ENCODE results near the gene CNN1. TPM values are rescaled to one million over a fixed set of nuclear protein-coding genes. Genes with fewer than 3 reads are reported as not detected.
A peak's percentile ranks its signal among the peaks of the same experiment; 100 is the strongest.

Gene CNN1
- total and polyA plus RNA-seq, 9 of the 15 experiments (the other 6 are each of a cell fraction or from before 2014, with no cell fraction given) = 0.23 to 10.6 (median 5.2) TPM

DNA sequence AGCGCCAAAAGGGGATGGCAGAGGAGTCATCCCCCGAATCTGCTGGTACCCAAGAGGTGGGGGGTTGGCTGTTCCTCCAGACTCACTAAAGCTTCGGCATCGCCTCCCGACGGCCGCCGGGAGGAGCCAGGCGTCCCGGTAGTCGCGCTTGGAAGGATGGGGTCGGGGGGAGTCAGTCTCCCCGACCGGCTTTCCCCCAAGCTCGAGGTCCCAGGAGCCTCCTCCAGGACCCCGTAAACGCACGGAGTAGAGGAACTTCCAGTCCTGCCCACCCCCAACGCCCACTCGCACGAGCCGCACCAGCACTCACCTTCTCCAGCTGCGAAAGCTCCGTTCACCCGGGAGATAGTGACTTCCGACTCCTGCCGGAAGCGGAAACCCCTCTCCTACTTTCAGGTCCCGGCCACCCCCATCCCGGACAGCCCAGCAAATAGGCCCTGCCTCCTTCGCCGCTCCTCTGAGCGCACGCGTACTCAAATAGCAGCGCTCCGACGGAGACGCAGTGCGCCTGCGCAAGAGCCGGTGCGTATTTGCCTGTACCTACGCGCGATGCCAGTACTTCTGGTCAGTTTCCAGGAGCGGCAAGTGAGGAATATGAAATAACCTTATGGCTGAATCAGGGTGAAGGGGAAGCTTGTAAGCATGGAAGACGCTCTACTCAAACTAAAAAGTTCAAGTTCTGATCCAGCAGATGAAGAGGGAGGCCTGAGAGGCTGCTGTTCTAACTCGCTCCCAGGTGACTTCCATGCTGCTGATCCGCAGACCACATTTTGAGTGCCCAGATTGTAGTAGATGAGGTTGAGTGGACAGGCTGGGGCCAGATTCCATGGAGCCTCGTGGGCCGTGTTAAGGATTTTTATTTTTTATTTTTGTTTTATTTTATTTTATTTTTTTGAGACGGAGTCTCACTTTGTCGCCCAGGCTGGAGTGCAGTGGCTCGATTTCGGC is 20.5 kb downstream of the CNN1 start, which contains the start of gene ELOF1 (continued):
- TF ChIP-seq RNF219 (CRISPR knock-in tag; IDR thresholded peaks at IDR 0.05) (no peak), TAF9B (IDR thresholded peaks at IDR 0.05; ENCODE audit: partially characterized antibody) (peak; percentile 70), ELF2 (CRISPR knock-in tag; IDR thresholded peaks at IDR 0.05) (no peak), CBFB (CRISPR knock-in tag; IDR thresholded peaks at IDR 0.05) (no peak), ZBTB11 (CRISPR knock-in tag; IDR thresholded peaks at IDR 0.05) (peak in 2 of 3 experiments; percentile 33 to 89; a peak in 3 of 6 replicates), SOX6 (IDR thresholded peaks at IDR 0.05) (peak; percentile 16; the same call in 1 of the 2 replicates), E4F1 (CRISPR knock-in tag; IDR thresholded peaks at IDR 0.05; ENCODE audit: borderline replicate concordance) (no peak), MEIS2 (IDR thresholded peaks at IDR 0.05; ENCODE audit: partially characterized antibody) (peak; percentile 95), FOXA3 (CRISPR knock-in tag; conservative IDR thresholded peaks at IDR 0.05 in 1 of 2, IDR thresholded peaks at IDR 0.05 in 1 of 2) (peak; percentile 97 to 98), ZNF384 (IDR thresholded peaks at IDR 0.05; ENCODE audit: low read depth, low read length) (no peak; the same call in 1 of the 2 replicates), SMAD4 (CRISPR knock-in tag; conservative IDR thresholded peaks at IDR 0.05) (no peak; the same call in 1 of the 2 replicates), CREB3L1 (IDR thresholded peaks at IDR 0.05; ENCODE audit: borderline replicate concordance, low read depth) (peak; percentile 36; the same call in 1 of the 2 replicates)
- TF ChIP-seq, protein P1, sequence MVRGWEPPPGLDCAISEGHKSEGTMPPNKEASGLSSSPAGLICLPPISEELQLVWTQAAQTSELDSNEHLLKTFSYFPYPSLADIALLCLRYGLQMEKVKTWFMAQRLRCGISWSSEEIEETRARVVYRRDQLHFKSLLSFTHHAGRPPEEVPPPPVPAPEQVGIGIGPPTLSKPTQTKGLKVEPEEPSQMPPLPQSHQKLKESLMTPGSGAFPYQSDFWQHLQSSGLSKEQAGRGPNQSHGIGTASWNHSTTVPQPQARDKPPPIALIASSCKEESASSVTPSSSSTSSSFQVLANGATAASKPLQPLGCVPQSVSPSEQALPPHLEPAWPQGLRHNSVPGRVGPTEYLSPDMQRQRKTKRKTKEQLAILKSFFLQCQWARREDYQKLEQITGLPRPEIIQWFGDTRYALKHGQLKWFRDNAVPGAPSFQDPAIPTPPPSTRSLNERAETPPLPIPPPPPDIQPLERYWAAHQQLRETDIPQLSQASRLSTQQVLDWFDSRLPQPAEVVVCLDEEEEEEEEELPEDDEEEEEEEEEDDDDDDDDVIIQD (CRISPR knock-in tag; IDR thresholded peaks at IDR 0.05) = no peak
